Ishikawa (cell line): ENCODE data around the gene DICER1.

Experiments
- CREB1 ChIP-seq: IDR thresholded peaks from 2 replicates; pipeline ENCODE4 v1.6.1; 2012; ENCODE audit warnings: low read depth
- YY1 ChIP-seq: IDR thresholded peaks from 2 replicates; pipeline ENCODE4 v1.6.1; 2012; ENCODE audit warnings: low read depth

DNA sequence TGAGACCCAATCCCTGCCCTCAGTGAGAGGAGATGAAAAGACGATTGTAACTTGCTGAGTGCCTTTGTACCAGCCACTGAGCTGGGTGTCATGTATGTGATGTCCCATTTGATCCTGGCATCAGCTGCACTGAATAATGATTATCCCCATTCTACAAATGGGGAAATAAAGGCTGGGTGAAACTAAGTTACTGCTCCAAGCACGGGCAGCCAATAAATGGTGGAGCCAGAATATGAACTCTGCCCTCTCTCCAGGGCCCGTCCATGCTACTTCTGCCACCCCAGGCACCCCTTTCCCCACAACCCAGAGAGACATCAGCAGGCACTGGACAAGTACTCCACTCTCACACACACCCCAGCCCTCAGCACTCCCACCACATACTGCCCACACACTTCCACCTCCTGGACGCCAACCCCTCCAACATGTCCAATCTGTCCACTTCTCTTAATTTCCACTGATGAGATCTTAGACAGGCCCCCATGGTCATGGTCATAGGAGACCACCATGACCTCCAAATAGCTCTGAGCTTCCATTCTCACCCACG, 115.8 kb downstream of the DICER1 start:
- no peak for TF ChIP-seq YY1
- no peak for TF ChIP-seq CREB1
